GM12874 (cell line): ENCODE results near the gene LIF.

ENCODE experiments used
- CTCF ChIP-seq: IDR thresholded peaks from 2 replicates; pipeline ENCODE4 v1.5.1; 2011; ENCODE audit warnings: low read depth, mild to moderate bottlenecking, control low read depth, low read length, moderate library complexity; ENCODE audit not compliant: insufficient read depth

Gene LIF

GRCh38 chr22:30286813-30287647 lies 40.5 kb upstream of the LIF start:
- peak; percentile 98 for TF ChIP-seq CTCF

DNA sequence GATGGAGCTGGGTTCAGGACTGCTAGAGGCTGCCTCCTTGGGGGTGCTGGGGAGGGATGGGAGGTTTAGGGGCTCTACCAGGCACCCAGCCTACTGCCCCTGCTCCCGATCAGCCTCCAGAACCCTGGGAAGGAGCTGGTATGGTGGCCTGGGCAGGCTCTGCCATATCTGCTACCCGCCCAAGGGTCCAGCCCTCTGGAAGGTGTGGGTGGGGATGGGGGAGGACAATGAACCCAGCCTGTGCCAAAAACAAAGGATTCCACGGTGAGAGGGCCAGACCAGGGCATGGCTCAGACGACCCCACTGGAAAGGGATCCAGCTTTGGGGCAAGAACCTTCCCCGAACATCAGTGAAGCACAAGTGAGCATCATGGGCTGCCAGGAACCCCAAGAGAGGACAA lies 39.8 kb upstream of the LIF start:
- TF ChIP-seq CTCF = no peak

DNA sequence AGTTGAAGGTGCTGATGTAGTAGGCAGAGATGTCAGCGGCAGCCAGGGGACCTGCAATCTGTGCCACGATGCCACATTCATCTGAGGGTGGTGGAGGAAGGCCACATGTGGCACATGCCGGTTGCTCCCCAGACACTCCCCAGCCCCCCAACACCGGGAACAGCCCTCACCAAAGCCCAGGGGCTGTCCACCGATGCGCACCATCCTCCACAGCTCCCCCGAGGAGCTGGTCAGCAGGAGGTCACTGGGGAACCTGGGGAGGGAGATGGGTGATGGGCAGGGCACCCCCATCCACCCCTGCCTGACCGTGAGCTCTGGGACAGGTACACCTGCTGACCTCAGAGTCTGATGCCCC lies 39.3 kb upstream of the LIF start:
- no peak for TF ChIP-seq CTCF

DNA sequence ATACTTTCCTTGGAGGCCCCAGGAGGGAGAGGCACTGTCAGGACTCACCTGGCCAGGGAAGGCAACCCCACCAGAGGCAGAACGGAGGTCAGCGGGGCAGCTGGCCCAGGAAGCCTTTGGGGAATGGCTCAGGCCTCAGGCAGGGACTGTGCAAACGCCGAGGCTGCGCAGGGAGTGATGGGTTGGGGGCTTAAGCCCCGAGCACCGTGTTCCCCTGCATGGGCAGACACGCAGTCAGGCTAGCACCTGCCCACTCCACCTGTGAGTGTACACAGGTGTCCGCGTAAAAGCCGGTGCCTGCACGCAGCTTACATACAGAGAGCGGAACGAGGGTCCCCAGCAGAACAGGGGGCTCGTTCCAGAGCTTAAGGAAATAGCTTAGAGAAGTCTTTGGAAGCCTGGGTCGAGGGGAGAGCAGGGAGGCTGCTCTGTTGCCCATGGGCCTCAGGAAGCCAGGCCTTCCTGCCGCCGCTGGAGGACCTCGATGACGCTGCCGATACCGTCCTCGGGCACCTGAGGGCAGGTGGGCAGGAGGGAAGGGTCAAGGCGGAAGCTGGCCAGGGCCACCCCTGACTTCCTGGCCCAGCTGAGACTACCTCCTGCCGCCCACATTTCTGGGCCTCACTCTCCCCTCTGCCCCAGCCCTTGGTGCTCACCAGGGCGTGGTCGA lies 38.8 kb upstream of the LIF start:
- TF ChIP-seq CTCF = no peak

DNA sequence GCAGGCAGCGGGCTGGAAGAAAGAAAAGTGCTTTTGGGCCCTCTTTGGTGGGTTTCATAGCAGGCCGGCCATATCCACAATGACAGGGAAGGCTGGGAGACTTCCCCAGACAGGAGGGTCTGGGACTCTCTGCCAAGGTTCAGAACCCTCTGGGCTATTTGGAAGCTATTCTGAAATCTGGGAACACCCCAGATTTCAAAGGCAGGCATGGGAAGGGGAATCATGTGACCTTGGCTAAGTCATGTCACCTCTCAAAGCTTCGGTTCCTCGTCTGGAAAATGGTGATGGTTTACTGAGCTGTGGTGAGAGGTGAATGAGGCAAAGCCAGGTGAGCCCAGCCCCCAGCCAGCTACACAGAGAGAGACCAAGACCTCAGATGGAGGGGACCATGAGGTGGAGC lies 38.1 kb upstream of the LIF start:
- TF ChIP-seq CTCF = no peak

DNA sequence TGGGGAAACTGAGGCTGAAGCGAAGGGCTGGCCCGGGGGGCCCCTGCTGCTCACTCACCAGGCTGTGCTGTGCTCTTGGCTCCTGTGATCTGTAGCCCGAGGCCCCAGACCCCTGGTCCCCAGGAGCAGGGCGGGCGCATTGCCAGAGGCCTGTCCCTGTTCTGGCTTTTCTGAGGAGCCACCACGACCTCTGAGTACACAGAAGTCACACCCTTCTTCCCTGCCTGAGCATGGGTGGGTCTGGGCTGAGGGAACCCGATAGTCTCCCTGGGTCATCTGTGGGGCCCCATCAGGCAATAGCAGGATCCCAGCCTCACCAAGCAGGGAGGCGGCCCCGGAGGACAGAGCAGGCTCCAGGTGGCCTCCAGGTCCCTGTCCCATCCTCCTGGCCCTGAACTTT lies 37.6 kb upstream of the LIF start:
- TF ChIP-seq CTCF = no peak

- TF ChIP-seq CTCF = no peak
These were observed 36.8 kb upstream of the LIF start for GRCh38 chr22:30283342-30283741.
